Fibroblast of the conjunctiva (primary cell): ENCODE results near the gene LITAFD.
"Not testable (repeated sequence)": the region's sequence is repeated elsewhere in the genome, so short reads cannot be mapped to it uniquely, and the experiment has no call there.

ENCODE experiments used
- DNase-seq: peaks from one replicate; pipeline ENCODE4 v3.0.0-alpha.2; 2010; ENCODE audit warnings: low read depth

Gene LITAFD

DNA sequence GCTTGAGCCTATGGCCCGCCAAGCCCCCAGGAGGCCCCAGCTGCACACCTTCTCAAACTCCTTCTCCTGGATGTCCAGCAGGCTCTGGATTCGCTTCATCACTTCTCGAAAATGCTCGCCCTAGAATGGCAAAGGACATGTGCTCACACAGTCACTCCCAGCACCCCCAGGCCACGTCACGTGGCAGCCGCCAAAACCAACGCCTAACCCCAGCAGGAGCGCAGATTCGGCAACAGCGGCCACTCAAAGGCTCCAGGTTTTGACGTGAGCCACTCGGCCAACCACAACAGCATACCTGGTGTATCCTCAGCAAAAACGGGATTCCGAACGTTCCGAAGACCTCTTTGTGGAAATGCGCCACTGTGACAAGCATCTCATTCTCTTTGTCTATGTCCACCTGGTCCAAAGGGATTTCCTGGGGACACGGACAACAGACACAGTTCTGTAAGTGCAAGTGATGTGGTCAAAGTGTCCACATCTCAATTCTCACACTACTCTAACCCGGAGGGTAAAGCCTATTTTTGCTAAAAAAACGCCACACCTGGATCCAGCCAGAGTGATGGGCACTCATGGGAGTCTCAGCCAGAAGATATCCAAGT, 12.7 kb downstream of the LITAFD start:
- DNase-seq, result no peak

DNA sequence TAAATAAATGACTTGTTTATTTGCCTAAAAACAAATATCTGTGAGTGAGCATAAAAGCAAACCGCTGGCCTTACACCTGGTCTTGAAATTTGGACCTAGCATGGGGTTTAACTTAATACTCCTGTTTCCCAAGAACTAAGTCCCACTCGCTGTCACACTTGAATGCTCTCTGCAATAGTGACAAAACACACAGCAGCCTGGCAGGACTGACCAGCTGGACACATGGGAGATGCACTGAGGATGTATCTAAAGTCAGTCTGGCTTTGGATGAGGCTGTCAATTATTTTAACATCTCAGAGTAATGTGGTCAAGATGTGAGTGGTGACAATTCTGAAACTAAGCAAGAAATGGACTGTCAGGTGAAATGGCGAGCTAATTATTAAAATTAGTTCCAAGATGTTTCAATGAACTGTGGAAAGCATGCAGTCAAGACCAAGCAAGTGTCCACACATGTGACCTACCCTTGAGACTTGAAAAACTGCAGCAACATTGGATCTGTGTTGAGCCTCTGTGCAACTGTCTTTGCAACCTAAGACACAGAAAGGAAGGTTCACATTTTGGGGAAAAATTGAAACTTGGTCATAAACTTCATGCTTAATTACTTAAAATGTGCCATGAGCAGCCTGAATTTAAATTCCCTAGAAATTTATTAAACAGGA, 16.6 kb downstream of the LITAFD start:
- no peak for DNase-seq

DNA sequence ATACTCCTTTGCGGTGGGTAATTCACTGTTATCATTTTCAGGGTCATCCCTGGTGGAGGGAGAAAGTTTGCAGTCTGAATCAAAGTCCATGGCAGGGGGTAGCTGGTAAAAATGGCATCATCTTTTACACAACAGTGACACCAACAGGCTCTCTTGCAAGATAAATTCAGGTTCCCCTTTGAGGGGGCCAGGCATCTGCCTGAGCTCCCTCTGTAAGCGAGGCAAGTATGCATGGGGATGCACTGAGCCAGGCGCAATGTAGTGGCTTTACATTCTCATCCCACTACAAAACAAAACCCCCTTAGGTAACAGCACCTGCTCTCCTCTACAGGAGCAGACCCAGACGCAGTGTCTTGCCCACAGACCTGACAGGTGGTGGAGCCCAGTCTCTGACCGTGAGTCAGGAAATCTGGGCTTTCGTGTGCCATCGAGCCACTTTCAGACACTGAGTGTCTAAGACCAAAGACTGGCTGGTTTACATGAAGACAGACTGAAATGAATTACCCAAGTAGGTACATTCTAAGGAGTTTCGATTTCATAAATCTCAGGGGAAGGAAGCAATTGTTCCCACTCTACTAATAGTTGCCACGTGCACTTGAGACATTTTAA, 17.7 kb downstream of the LITAFD start:
- no peak for DNase-seq

DNA sequence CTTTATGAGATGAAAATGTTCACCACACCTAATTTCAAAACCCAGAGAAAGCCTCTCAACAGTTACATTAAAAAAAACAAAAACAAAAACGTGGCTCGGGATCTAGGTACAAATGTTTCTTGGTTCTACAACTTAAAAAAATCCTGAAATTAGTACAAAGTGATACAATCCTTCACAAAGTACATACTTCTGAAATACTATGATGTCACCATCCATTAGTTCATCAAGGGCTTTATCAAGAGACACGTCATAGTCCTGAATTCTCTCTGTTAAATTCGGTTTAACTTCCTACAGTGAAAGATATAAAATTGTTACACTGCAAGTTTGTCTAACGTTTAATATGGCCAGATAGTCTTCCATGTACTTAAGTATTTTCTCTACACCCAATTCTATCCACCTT, 18.2 kb downstream of the LITAFD start:
- DNase-seq, result no peak

DNA sequence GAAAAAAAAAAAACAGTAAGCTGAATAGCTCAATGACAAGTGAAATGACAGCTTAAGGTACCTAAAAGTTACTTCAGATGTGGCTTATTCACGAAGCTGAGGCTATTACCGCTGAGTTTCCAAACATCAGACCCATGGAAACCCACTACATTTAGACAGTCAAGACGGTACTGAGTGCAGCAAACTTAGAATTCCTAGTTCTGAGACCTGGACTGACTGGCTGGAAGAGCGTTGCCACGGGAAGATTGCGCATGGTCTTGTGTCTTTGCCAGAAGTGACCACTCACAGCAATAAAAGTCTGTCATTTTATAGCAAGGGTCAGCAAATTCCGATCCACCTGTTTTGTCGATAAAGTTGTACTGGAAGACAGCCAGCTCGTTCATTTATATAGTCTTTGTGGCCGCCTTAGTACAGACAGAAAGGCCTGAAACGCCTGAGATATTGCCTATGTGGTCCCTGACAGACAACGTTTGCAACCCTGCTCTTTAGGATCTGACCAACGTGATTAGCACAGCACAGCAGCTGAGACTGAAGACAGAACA, 19.2 kb downstream of the LITAFD start:
- DNase-seq, result no peak

DNA sequence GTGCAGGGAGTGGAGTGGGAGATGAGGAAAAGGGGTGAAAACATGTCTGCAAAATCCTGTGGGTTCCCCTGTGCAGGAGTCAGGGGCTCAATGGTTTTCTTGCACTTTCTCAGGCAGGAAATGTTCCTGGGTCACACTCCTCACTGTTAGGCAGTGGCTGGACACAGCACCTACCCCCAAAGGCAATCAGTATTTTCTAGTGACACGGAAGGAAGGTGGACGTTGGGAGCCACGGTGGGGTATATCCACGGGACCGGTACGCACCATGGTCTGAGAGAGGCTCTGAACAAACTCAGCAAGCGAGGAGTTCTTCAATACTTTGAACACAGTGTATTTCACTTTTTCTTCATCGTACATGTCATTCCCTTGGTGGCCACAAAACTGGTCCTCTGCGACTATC, 20.9 kb downstream of the LITAFD start:
- no peak for DNase-seq

DNA sequence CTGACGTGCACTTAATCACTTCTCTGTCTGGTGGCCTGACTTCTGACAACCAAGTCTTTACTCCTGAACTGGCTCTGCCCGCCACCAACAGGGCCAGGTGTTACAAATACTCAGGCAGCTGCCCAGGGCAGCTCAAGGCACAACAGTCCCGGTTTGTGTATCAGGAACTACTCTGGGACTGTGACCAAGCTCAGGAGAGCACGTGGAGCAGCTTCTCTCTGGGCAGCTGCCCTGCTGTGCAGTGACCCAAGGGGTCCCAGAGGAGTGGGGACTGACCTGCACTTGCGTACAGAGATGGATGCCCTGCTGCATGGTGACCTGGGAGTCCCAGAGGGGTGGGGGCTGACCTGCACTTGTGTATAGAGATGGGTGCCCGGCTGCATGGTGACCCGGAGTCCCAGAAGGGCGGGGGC, 21.9 kb downstream of the LITAFD start:
- DNase-seq, result no peak

DNA sequence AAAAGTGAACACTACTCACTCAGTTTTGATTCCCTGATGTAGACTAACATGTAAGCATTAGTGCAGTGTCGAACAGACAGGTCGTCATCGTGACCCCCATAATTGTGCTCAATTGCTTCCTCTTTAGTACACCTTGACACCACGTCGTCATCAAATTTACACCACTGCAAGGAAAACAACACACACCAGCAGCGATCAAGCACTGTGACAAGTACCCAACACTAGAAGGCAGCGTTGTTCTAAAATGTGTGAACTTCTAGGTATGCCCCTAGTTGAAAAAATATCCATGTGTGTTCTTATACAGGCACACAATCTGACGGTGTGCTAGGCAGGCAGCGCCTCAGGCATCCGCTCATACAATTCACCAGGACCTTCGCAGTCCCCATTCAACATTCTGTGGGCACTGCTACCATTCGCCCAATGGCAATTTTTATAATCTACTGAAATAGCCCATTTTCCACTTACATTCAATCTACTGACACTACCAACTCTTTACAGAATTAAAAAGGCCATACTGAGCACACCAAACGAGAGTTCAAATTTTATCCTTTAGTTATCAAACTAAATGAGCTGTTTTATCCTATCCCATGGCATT, 23.1 kb downstream of the LITAFD start:
- DNase-seq, result peak; percentile 29

DNA sequence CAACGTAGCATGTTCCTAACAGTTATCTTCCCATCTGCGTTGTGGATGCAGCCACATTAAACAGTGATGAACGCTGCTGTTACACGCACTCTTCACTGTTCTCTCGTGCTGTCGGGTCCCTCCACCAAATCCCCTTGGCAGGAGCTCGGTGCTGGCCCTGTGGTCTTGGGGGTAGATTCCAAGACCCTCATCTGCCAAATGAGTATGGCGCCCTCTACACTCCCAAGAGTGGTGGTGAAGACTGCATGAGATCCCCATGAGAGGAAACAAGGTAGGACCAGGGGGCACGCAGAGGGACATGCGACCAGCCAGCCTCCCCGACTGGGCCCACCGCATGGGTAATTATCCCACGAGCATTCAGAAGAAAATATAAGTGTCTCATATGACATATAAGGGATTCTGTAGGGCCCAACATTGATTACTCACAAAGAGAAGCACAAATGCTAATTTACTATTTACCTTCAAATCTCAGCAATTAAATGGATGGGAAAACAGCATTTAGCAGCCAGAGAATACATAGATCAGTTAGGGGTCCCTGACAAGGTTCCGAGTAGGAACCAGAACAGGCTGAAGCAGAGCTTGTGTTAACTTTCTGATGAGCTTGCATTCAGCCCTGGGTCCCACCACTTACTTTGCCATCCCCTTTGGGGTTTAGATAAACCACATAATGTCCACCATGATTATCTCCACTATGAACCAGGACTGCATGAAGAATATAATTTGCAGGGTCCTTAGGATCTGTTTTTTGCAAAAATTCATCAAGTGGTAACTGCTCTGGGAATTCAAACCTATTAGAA, 23.8 kb downstream of the LITAFD start:
- DNase-seq, result no peak

DNA sequence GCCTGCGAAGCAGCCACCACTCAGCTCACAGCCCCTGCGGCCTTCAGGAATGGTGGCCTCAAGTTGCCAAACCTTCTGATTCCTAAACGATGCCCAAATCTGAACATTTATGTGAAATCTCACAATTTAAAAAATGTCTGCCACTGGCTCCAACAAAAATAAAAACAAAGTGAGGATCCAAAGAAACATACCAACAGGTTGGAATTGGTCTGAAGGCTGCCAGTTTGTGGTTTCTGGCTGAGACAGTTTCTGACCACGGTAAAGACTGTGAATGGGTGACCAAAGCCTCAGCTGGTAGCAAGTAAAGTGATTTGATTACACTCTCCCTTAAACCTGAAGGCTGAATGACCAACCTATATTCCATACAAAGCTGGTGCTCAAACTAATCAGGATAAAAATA, 24.9 kb downstream of the LITAFD start:
- no peak for DNase-seq

DNA sequence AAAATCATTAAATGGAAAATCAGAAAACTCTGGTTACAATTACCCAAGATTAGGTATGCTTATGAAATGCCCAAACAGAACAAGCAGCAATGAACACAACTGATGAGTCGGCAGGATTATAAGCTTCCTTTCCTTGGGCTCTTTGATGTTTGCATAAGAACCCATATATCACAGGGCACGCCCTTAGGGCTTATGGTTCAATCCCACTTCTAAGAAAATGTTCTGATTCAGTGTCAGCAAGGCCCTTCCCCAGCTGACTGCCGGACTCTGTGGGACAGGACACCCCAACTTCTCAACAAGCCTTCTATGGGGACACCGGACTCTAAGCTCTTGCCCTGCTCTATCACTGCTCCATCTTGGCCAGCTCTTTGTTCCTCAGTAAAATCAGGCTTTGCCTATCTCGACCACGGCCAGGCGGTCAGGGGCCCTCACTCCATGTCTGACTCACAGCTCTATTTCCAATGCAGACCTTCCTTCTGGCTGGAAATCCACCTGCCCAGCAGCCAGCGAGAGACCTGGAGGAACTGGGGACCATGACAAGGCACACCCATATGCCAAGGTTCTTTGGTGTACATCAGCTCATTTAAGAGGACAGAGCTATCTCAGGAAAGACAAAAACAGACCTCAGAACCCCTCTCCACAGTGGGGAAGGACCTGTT, 26.8 kb downstream of the LITAFD start:
- no peak for DNase-seq

DNA sequence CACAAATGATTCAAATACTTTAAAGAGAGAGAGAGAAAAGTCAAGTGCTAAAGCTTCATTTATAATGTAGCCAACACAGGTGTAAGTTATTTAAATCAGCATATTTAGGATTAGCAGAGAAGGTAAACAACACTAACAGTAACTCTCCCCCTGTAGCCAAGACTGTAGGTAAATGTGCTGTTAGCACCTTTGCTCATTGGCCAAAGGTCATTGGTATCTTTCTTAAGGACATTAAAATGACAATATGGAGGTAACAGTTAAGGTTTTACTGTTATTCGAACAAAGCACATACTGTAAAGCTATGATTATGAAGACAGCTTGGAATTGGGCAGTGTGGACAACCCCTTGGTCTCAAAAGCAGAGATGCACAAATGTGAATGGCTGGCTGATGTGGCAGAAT, 28.7 kb downstream of the LITAFD start:
- DNase-seq, result no peak

DNA sequence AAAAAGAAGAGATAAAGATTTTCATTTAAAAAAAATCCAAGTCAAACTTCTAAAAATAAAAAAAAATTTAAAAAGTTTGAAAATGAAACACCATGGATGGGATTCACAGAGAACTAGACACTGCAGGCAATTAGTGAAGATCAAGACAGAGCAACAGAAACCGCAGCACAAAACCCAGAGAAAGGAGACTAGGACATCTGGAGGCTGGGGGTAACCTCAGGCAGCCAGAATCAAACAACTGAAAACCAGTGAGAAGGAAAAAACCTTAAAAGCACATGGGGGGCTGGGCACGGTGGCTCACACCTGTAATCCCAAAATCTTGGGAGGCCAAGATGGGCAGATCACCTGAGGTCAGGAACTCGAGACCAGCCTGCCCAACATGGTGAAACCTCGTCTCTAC, 30.6 kb downstream of the LITAFD start:
- no peak for DNase-seq

DNA sequence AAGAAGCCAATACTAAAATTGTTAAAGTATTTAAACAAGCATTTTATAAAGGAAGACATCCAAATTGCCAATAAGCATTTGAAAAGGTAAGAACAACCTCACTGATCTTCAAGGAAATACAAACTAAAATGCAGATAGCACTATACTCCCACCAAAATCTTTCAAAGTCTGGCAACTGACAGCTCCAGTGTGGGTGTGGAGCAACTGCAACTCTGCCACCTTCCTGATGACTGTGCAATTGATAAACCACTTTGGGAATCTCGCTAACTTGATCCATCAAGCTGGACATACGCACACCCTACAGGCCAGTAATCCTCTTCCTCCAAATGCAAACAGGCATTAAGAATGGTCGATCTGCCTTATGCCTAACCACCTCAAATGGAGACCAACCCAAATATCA, 31.9 kb downstream of the LITAFD start:
- no peak for DNase-seq

DNA sequence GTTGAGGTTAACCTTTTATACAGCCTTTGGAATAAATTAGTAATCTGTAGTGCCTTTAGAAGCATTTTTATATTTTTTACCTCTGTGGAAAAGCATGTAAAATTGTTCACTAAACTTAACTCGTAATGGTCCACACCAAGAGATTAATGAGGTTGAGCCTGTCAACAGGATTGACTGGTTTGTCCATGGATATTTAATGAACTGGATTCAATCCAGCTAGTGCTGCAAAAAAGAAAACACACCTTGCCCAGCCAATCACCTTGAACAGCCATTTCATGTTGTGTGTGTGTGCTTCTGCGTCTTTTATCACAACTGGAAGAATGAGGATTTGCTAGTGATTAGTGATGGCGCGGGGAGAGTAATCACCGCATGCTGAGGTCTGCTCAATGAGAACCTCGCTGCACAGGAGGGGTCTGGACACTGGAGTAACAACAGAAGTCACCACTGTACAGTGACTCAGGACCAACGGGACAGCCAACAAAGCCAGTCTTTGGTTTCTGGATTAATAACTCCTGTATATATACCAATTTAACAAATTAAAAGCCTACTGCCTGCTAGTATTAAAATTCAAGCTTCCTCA, 33.7 kb downstream of the LITAFD start:
- DNase-seq, result no peak

DNA sequence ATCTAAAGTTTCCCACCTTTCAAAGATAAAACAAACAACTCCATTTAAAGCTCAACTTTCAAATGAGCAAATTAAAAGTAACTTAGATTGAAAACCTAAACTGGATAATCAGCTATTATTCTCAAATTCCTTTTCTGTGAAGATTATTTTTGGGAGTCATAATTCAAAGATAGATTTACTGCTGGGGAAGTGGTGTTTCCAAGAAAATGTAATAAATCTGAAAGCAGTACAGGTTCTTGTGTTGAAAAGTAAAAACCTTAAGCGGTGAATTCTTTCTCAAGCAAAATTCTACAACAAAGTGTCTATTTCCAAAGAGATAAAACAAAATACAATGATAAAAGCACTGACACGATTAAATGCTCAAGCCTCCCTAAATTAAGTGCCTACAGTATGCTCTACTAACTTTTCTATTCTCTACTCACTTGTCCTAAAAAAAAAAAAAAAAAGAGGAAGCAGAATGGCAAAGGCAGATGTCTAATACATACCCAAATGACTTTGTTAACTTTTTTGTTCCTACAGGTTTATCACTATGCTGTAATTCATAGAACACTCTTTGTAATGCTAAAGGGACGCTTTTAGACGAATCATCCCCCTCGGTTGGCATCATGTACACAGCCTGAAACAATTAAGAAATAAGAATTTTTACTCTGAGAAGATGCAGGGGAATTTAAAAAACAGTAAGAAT, 34.5 kb downstream of the LITAFD start:
- no peak for DNase-seq

DNA sequence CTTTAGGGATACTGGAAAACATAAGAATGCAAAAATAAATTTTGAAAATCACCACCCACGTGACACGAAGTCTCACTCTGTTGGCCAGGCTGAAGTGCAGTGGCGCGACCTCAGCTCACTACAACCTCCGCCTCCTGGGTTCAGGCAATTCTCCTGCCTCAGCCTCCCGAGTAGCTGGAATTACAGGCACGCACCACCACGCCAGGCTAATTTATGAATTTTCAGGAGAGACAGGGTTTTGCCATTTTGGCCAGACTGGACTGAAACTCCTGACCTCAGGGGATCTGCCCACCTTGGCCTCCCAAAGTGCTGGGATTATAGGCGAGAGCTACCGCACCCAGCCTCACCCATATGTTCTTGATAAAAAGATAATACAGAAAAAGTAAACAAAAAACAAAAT, 35.2 kb downstream of the LITAFD start:
- not testable (repeated sequence) for DNase-seq

DNA sequence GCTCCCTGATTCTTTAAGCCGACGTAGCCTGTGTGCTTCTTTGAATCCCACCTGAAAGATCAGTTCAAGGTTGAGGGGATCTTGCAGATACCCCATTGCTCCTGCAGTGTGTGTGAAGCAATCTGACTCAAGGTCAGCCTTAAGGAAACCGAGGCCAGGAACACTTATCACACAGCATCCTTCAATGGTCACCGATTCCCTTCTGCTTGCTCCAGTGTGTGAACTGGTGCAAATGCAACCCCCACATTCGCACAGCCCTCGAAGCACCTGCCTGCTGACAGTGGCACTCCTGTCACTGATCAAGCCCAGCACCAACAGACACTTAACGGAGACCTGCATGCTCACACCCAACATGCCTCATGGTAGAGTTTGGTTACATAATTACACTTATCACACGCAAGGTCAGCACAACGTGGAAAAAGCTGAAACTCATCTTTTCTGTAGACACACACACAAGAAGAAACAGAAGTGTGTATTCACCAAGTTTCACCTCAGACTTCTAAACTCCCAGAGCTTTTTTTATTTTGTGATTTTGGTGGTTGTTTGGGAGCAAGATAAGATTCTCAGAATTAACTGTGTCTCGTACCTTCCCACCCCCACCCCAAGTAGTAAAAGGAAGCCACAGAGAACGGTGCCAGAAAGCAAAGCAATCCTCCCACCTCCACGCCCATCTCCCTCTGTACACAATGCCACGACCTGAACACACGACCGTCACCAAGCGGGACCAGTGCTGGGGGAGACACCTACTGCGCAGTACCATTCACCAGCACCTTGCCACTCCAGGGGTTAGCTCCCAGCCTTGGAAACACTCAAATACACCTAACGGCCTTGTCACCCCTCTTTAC, 37.2 kb downstream of the LITAFD start:
- no peak for DNase-seq

DNA sequence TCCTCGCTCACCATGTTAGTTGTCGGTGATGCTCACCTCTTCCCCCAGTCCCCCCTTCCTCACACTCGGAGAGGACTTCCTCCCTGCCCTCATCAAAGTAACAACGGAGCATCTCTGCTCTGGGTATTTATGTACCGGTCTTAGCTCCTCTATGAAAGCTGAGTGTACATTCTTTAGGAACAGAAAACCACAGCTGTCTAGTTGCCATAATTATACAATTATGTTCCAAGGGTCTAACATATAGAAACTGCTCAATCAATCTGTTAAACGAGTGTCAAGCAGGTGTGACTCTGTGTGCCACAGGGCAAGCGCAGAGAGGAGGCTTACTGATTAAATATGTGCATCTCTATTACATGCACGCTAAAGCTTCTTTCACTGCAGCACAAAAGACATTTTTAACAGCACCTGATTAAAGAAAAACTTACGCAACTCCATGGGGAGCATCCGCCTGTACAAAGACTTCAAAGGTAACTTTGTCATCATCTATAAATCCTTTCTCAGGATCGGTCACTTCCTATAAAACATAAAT, 37.8 kb downstream of the LITAFD start:
- DNase-seq, result no peak
